VCaP (cell line): Measurements from ENCODE around the gene DGKD.

ENCODE experiments used
- H3K27ac ChIP-seq: fragments of 450-650 bp; 2 replicates; pipeline ENCODE4 v1.5.1; 2017
- TF ChIP-seq, protein P1 (sequence below): fragments of 450-650 bp; conservative IDR thresholded peaks from 2 replicates; pipeline ENCODE4 v1.5.1; 2017; ENCODE audit warnings: mild to moderate bottlenecking, moderate library complexity

The DGKD gene

GRCh38 chr2:233460726-233461441 lies 106.6 kb downstream of the DGKD start:
- peak overlapping the region; percentile 76 for H3K27ac ChIP-seq
- TF ChIP-seq, protein P1, sequence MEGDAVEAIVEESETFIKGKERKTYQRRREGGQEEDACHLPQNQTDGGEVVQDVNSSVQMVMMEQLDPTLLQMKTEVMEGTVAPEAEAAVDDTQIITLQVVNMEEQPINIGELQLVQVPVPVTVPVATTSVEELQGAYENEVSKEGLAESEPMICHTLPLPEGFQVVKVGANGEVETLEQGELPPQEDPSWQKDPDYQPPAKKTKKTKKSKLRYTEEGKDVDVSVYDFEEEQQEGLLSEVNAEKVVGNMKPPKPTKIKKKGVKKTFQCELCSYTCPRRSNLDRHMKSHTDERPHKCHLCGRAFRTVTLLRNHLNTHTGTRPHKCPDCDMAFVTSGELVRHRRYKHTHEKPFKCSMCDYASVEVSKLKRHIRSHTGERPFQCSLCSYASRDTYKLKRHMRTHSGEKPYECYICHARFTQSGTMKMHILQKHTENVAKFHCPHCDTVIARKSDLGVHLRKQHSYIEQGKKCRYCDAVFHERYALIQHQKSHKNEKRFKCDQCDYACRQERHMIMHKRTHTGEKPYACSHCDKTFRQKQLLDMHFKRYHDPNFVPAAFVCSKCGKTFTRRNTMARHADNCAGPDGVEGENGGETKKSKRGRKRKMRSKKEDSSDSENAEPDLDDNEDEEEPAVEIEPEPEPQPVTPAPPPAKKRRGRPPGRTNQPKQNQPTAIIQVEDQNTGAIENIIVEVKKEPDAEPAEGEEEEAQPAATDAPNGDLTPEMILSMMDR = no peak

DNA sequence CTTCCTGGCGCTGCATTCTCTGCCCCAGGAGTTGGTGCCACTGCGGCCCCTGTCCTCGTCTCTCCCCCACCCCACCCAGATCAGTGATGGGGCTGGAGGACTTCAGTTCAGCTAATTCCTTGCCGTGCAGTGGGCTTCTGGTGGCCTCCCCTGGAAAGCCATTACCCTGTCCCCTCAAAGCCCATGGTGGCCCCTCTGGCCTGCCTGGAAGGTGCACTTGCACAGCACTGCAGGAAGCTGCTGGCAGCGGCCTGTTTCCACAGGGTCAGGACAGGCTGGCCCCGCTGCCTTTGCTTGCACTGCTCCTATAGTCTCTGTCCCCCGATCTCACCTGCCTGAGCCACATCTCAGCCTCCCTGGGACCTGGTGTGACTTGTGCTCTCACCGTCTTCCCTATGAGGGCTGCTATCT lies 107.2 kb downstream of the DGKD start:
- H3K27ac ChIP-seq = peak overlapping the region; percentile 76
- TF ChIP-seq, protein P1 = no peak

GRCh38 chr2:233462202-233462785 lies 108.0 kb downstream of the DGKD start:
- peak overlapping the region; percentile 76; the same call in 1 of the 2 replicates for H3K27ac ChIP-seq
- TF ChIP-seq, protein P1 = no peak

- TF ChIP-seq, protein P1 = no peak
- no peak overlapping the region for H3K27ac ChIP-seq
Measured at GRCh38 chr2:233462826-233463470, 108.7 kb downstream of the DGKD start.

GRCh38 chr2:233463586-233463985 lies 109.3 kb downstream of the DGKD start:
- TF ChIP-seq, protein P1 = no peak
- H3K27ac ChIP-seq = no peak overlapping the region

- H3K27ac ChIP-seq = no peak overlapping the region
- TF ChIP-seq, protein P1 = no peak
Measured at GRCh38 chr2:233464056-233464455, 109.8 kb downstream of the DGKD start.

DNA sequence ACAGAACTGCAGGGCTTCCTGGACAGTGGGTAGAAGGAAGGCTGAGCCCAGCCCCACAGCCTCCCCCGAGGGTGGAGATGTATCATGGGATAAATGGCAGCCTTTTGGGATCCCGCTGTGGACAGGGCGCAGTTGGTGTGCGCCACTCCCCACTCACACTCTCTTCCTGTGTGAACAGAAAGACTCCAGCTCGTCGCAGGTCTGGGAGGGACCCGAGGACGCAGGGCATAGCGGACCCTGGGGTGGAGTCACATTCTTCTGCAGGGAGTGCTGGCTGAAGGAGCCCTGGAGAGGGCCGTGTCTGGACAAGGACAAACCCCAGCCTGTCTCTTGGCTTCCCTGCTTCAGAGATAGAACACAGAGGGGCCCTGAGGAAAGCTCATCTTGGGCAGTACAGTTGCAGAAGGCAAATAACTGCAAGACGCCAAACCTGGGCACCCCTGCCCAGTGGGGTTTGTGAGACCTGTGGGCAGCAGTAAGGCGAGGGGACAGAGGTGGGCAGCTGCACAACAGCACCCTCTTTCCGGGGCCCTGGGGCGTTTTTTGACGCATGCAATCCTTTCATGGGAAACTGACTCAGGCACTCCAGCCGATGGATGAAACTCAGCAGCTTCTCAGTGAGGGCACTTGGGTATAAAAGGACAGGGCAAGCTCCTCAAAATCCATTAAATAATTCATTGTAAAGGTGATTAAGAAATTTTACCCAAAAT lies 110.4 kb downstream of the DGKD start:
- TF ChIP-seq, protein P1 = no peak

More for the DNA sequence above, 110.4 kb downstream of the DGKD start:
- H3K27ac ChIP-seq = no peak overlapping the region
